8988T (cell line): ENCODE measurements around the gene CBX3.
"Not testable (repeated sequence)": the region's sequence is repeated elsewhere in the genome, so short reads cannot be mapped to it uniquely, and the experiment has no call there.

Source experiments
- DNase-seq: peaks from one replicate; pipeline ENCODE4 v3.0.0; 2011

CBX3 gene

GRCh38 chr7:26188957-26189541 lies 12.5 kb upstream of the CBX3 start:
- no peak for DNase-seq

- DNase-seq, result no peak
These were observed 11.8 kb upstream of the CBX3 start for GRCh38 chr7:26189697-26190096.

DNA sequence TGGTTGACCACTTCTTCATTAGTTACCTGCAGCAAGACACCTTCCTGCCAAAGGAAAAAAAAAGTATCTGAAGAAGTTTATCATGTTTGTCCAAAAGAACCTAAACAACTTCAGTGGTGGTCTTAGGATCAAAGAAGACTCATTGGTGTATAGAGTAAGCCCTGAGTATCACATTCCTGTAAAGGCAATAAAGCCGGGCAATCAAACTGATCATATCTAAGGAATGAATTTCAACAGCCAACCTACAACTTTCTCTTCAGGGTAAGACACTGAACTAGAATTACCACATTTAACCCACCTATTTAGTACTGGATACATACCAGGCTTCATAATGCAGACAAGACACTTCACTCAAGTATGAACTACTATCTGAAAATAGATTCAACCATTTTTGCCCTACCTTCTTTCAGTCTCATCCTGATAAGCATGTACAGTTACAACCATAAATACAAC lies 11.1 kb upstream of the CBX3 start:
- no peak for DNase-seq

- DNase-seq, result no peak
These were observed 10.1 kb upstream of the CBX3 start for GRCh38 chr7:26191233-26191973.

DNA sequence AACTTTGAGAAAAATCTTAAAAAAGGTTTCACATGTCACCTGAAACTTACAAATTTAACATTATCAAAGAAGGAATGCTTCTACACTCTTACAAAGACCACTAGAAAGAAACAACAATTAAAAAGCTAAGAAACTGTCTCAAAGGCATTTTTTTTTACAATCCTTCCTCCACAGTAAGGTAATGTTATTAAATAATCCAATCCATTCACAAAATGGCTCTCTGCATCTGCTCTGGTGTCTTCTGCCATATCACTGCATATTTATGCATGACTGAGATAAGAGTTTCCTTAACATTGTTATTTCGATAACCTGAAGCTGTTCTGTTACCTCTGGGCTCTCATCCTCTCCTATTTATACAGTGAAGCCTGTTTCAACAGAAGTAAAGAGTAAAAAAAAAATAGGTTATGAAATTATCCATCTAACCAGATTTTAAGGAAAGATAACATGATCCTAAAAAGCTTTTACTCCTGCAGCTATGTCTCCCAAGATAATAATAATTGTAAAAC lies 9.5 kb upstream of the CBX3 start:
- no peak for DNase-seq

GRCh38 chr7:26192485-26193087 lies 9.0 kb upstream of the CBX3 start:
- no peak for DNase-seq

- no peak for DNase-seq
These were observed 7.9 kb upstream of the CBX3 start for GRCh38 chr7:26193432-26194207.

DNA sequence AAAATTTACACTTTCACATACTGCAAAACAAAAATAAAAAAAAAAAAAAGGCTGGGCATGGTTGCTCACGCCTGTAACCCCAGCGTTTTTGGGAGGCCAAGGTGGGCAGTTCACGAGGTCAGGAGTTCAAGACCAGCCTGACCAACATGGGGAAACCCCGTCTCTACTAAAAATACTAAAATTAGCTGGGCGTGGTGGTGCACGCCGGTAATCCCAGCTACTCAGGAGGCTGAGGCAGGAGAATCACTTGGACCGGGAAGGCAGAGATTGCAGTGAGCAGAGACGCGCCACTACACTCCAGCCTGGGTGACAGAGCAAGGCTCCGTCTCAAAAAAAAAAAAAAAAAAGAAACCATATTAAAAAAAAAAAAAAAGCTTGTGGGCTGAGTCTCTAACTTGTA lies 6.8 kb upstream of the CBX3 start:
- not testable (repeated sequence) for DNase-seq

DNA sequence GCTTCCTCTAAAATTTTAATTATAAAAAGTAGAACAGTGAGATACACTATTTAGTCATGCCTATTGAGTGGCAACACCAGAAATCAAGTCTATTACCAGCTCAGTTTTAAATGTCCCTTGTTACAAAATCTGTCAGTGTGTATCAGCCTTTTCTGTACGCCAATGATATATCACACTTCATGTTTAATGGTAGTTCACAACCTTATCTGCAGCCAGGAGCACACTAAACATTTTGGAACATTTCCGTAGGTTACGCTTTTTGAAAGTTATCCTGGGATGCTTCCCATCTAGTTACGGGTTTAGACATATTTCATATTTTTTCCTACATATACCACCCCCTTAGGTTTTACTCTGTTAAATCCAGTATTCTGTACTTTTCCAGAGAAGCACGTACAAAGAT lies 6.4 kb upstream of the CBX3 start:
- no peak for DNase-seq

DNA sequence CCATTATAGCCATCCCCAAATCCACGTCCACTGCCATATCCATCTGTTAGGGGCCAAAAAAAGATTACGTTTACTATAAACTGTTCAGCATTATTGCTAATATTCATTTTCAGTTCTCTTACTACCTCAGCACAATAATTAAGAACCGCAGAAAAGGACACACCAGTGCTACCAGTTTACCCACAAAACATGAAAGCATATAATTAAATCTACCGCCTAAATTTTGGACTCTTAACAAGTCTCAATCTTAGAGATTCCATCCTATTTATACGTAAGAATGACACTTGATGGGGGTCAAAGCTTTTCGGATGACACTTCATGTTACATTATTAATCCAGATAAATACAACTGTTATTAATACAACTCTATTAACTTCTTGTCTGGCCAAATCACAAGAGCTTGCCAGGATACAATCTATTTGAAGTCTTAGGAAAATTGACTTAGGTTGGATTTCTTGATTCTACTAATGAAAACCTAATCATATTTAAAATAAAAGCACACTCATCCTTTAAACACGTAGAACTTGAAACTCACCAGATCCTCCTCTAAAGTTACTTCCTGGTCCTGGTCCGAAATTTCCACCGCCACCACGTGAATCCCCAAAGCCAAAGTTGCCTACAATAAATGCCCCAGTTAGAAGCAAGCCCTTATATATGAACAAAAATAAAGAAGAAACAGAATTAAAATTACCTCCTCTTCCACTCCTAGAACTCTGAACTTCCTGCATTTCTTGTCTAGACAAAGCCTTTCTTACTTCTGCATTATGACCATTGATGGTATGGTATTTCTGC lies 5.5 kb upstream of the CBX3 start:
- no peak for DNase-seq

- no peak for DNase-seq
These were observed 4.1 kb upstream of the CBX3 start for GRCh38 chr7:26197153-26198115.

DNA sequence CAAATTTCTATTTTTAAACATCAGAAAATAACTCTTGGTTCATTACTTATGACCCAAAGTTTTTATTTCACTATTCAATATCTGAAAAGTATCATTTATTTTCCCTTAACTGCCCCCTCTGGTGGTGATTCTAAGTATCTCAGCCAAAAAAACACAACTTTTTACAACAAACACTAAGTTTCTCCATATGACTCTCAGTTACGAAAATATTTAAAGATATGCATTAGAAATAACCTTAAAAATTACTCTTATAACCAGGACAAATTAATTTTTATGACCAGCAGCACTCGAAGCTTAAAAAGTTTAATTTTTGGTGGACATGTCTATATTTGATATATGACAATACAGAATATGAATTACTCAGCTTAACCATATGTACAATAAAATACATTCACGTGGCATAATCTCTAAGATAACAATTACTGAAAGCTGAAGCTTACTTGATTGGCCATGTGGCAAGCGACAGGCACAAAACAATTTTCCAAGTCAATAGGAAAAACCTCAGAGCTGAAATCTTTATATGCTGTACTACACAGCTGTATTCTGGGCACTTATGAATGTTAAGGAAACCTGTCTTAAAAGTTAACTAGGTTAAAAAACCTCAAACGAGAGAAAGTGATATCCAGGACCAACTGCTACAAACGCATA lies 3.3 kb upstream of the CBX3 start:
- no peak for DNase-seq

GRCh38 chr7:26198781-26199169 lies 2.8 kb upstream of the CBX3 start:
- no peak for DNase-seq

- DNase-seq, result no peak
These were observed 2.1 kb upstream of the CBX3 start for GRCh38 chr7:26199301-26200037.

DNA sequence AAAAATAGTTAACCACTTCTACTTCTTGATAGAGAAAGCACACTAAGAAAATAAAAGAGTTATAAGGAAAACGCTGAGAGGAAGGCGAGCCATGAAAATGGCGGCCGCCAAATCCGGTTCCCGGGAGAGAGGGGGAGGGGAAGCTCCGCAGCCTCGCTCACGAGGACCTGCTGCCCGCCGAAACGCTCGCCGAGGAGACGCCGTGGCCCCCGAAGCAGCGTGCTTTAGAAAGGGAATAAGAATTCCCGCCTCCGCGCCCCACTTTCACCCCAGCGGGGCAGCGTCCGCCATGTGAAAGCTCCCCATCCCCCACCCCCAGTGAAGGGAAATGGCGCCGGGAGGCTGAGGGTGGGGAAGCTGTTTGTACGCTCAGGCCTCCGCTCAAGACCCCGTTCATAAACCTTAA lies 1.5 kb upstream of the CBX3 start:
- DNase-seq, result no peak

GRCh38 chr7:26200444-26201246 lies 900 bp upstream of the CBX3 start, which contains the start of gene HNRNPA2B1:
Gene HNRNPA2B1, minus strand, starts transcription at chr7:26200746. Its CDS starts 169 bp downstream, at chr7:26200577.
- DNase-seq, result peak; percentile 38

GRCh38 chr7:26202019-26202990 lies 760 bp downstream of the CBX3 start:
- DNase-seq, result peak; percentile 15

GRCh38 chr7:26203016-26203415 lies 1.5 kb downstream of the CBX3 start:
- DNase-seq, result no peak
